ENCODE data around the gene RNF208.

- TF ChIP-seq POLR2A (IDR thresholded peaks at IDR 0.05) (no peak), CTCF (IDR thresholded peaks at IDR 0.05 in 4 of 5, conservative IDR thresholded peaks at IDR 0.05 in 1 of 5) (no peak)
These were observed 29.6 kb upstream of the RNF208 start for GRCh38 chr9:137251490-137252268.

Measured in gastrocnemius medialis (tissue), 4 donors.